ENCODE results near the gene C17orf67. TPM values are rescaled to one million over a fixed set of nuclear protein-coding genes. Genes with fewer than 3 reads are reported as not detected.
A peak's percentile ranks its signal among the peaks of the same experiment; 100 is the strongest.

Gene C17orf67
- total and polyA plus RNA-seq, 7 donors = 0.14 to 1.1 (median 0.25) TPM; not detected in 1

DNA sequence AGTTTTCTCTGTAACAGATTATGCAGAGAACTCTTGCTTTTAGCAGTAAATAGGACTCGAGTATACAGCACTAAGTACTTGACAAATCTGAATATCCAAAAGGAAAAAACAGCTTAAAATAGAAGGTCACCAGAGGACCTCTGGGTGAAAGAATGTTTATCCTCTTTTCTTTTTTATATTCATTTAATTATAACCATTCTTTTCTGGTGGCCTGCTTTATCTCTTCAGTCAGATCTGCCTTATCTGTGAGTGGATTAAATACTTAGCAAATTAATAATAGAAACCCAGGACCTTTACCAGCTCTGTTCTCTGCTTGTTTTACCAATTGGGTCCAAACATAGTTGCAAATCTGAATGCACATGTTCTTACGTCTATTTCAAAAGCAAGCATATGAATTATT lies 8.9 kb upstream of the C17orf67 start:
- TF ChIP-seq, protein P1, sequence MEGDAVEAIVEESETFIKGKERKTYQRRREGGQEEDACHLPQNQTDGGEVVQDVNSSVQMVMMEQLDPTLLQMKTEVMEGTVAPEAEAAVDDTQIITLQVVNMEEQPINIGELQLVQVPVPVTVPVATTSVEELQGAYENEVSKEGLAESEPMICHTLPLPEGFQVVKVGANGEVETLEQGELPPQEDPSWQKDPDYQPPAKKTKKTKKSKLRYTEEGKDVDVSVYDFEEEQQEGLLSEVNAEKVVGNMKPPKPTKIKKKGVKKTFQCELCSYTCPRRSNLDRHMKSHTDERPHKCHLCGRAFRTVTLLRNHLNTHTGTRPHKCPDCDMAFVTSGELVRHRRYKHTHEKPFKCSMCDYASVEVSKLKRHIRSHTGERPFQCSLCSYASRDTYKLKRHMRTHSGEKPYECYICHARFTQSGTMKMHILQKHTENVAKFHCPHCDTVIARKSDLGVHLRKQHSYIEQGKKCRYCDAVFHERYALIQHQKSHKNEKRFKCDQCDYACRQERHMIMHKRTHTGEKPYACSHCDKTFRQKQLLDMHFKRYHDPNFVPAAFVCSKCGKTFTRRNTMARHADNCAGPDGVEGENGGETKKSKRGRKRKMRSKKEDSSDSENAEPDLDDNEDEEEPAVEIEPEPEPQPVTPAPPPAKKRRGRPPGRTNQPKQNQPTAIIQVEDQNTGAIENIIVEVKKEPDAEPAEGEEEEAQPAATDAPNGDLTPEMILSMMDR (IDR thresholded peaks at IDR 0.05) = no peak
- Histone ChIP-seq H3K4me1 (no peaks in the 10 kb centered on the region), H3K9me3 (no peaks in the 10 kb centered on the region), H3K36me3 (ENCODE audit: insufficient read depth in 1 of 2, low read depth in 1 of 2) (no peaks in the 10 kb centered on the region), H3K27ac (no peak overlapping the region), H3K27me3 (ENCODE audit: insufficient read depth in 3 of 3, low read length in 2 of 3) (no peaks in the 10 kb centered on the region), H3K4me3 (no peak overlapping the region)
- DNase-seq = no peak
- intact Hi-C loops (cut with DNase I) = no loop called here
- no peak for ATAC-seq
- 72 to 75% (median 75%) methylated on average over 2 of the region's 2 CpGs for WGBS, 3 donors

DNA sequence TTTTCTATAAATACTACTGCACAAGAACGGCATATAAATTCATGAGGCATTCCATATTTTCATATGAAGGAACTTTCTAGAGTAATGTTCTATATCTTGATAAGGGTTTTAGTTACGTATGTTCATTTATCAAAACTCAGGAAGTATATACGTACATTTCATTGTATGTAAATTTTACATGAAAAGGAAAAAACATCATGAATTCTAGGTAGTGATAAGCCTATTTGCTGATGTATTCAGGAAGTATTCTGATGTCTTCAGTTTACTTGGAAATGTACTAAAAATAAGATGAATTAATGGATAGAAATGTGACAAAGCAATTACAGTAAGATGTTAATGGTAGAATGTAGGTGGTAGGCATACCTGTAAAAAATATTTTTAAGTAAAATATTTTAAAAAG lies 5.0 kb upstream of the C17orf67 start:
- no peak for ATAC-seq
- DNase-seq = no peak
- WGBS, 3 donors = 78 to 83% (median 82%) methylated on average over 3 of the region's 3 CpGs
- peaks cover 0 to 5% (median 0%) of the 10 kb centered on the region in 3 donors for H3K27me3 ChIP-seq (ENCODE audit: insufficient read depth in 3 of 3, low read length in 2 of 3)
- intact Hi-C loops (cut with DNase I) = no loop called here
- no peaks in the 10 kb centered on the region for H3K9me3 ChIP-seq
- H3K4me1 ChIP-seq = no peaks in the 10 kb centered on the region
- H3K27ac ChIP-seq = no peak overlapping the region
- no peaks in the 10 kb centered on the region for H3K36me3 ChIP-seq (ENCODE audit: insufficient read depth in 1 of 2, low read depth in 1 of 2)
- no peak overlapping the region for H3K4me3 ChIP-seq
- TF ChIP-seq, protein P1 (IDR thresholded peaks at IDR 0.05) = no peak

DNA sequence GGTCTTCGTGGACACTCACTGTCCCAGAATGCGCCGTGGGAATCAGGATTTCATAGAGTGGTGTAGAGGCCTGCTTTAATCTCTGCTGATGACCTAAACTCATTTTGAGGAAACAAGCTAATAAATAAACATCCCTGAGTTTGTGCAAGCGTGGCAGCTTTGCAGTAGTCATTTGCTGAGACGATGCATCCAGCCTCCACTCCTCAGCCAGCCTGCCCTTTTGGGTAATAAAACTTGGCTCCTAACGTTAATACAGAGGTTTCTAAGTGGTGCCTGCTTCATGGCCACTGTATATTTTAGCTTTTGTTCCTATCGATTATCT lies 1.5 kb upstream of the C17orf67 start:
- H3K27me3 ChIP-seq (ENCODE audit: insufficient read depth in 3 of 3, low read length in 2 of 3) = peaks cover 0 to 8% (median 2%) of the 10 kb centered on the region in 3 donors
- peaks cover 2% of the 10 kb centered on the region for H3K4me1 ChIP-seq
- WGBS, 3 donors = 59 to 66% (median 63%) methylated on average over 7 of the region's 7 CpGs
- no peaks in the 10 kb centered on the region for H3K36me3 ChIP-seq (ENCODE audit: insufficient read depth in 1 of 2, low read depth in 1 of 2)
- DNase-seq = no peak
- H3K27ac ChIP-seq = peak overlapping the region; percentile 74
- H3K4me3 ChIP-seq = peak overlapping the region; percentile 78
- no peaks in the 10 kb centered on the region for H3K9me3 ChIP-seq
- TF ChIP-seq, protein P1 (IDR thresholded peaks at IDR 0.05) = no peak
- ATAC-seq = no peak
- intact Hi-C loops (cut with DNase I) = no loop called here

DNA sequence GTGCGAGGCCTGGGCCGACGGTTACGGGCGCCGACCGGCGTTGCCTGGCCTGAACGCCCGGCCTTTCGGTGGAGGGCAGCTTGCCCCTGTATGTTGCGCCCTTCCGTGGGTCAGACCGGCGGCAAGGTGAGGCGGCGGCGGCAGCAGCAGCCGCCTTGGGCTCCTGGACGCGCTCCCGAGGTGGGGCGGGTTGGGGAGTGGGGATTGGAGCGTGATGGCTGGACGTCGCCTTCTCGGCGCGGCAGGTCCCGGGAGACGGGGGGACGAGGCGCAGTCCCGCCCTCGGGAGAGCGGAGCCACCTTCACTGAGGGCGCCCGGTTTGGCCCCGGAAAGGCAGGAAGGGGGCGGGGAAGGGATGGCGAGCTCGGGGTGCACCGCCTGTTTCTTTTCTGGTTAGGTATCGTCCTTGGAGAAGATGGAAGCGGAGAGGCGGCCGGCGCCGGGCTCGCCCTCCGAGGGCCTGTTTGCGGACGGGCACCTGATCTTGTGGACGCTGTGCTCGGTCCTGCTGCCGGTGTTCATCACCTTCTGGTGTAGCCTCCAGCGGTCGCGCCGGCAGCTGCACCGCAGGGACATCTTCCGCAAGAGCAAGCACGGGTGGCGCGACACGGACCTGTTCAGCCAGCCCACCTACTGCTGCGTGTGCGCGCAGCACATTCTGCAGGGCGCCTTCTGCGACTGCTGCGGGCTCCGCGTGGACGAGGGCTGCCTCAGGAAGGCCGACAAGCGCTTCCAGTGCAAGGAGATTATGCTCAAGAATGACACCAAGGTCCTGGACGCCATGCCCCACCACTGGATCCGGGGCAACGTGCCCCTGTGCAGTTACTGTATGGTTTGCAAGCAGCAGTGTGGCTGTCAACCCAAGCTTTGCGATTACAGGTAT lies 902 bp upstream of the C17orf67 start:
- Histone ChIP-seq H3K27me3 (ENCODE audit: insufficient read depth in 3 of 3, low read length in 2 of 3) (peaks cover 0 to 8% (median 2%) of the 10 kb centered on the region in 3 donors), H3K4me1 (peaks cover 2% of the 10 kb centered on the region), H3K27ac (peak overlapping the region; percentile 74), H3K4me3 (peak overlapping the region; percentile 78), H3K36me3 (ENCODE audit: insufficient read depth in 1 of 2, low read depth in 1 of 2) (no peaks in the 10 kb centered on the region), H3K9me3 (no peaks in the 10 kb centered on the region)
- TF ChIP-seq, protein P1 (IDR thresholded peaks at IDR 0.05) = no peak
- DNase-seq (peak; percentile 36 to 68), ATAC-seq (peak; percentile 1 to 24 (median 10))
- intact Hi-C loops (cut with DNase I) = no loop called here
- WGBS, 3 donors = 14 to 18% (median 16%) methylated on average over 60 to 81 of the region's 81 CpGs
